Gastrocnemius medialis (tissue), 4 donors: ENCODE data around the gene LILRA1.

ENCODE experiments used
- POLR2A ChIP-seq, 2 donors: fragments of 450-650 bp; IDR thresholded peaks; one replicate each; pipeline ENCODE4 v1.6.1; 2017; ENCODE audit warnings: antibody characterized with exemption in 2 of 2, mild to moderate bottlenecking in 2 of 2, moderate library complexity in 2 of 2
- TF ChIP-seq, protein P1 (sequence below), 5 experiments: fragments of 450-650 bp in 3 of 5; fragments of 200-600 bp in 2 of 5; sonication (generic) in 2 of 5; IDR thresholded peaks in 4 of 5; conservative IDR thresholded peaks in 1 of 5; 1 replicate in 4 of 5; 2 replicates in 1 of 5; pipeline ENCODE4 v1.5.1; 2016 to 2019; ENCODE audit warnings: antibody characterized with exemption in 5 of 5, mild to moderate bottlenecking in 3 of 5, moderate library complexity in 3 of 5

DNA sequence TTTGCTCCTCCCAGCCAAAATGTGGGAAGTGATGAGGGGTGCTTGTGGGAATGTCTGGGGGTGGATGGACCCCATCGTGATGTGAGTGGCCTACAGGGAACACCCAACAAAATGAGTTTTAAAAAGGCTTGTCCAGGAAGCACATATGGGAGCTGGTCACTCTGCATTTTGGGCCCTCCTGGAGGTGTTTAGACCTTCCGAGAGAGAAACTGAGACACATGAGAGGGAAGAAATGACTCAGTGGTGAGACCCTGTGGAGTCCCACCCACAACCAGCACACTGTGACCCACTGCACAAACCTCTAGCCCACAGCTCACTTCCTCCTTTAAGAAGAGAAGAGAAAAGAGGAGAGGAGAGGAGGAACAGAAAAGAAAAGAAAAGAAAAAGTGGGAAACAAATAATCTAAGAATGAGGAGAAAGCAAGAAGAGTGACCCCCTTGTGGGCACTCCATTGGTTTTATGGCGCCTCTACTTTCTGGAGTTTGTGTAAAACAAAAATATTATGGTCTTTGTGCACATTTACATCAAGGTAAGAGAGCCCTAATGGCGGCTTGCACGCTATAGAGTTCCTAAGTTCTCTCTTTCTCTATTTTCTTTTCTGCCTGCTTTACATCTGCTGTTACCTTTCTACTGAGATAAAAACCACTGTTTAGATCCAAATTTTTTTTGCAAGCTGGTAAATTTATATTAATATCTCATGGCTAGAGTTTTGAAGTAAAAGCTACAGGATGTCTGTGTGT lies 23.6 kb downstream of the LILRA1 start:
- TF ChIP-seq, protein P1, sequence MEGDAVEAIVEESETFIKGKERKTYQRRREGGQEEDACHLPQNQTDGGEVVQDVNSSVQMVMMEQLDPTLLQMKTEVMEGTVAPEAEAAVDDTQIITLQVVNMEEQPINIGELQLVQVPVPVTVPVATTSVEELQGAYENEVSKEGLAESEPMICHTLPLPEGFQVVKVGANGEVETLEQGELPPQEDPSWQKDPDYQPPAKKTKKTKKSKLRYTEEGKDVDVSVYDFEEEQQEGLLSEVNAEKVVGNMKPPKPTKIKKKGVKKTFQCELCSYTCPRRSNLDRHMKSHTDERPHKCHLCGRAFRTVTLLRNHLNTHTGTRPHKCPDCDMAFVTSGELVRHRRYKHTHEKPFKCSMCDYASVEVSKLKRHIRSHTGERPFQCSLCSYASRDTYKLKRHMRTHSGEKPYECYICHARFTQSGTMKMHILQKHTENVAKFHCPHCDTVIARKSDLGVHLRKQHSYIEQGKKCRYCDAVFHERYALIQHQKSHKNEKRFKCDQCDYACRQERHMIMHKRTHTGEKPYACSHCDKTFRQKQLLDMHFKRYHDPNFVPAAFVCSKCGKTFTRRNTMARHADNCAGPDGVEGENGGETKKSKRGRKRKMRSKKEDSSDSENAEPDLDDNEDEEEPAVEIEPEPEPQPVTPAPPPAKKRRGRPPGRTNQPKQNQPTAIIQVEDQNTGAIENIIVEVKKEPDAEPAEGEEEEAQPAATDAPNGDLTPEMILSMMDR (IDR thresholded peaks at IDR 0.05 in 4 of 5, conservative IDR thresholded peaks at IDR 0.05 in 1 of 5), result no peak
- TF ChIP-seq POLR2A (IDR thresholded peaks at IDR 0.05), result no peak
